NCI-H510A (cell line): Measurements from ENCODE around the gene UBE2Z.

Source experiments
- DNase-seq: peaks from one replicate; lab custom pipeline; 2025; lab: John Stamatoyannopoulos, UW

Gene UBE2Z

GRCh38 chr17:48960834-48961515 lies 52.8 kb downstream of the UBE2Z start:
- no peak for DNase-seq

GRCh38 chr17:48961516-48962233 lies 53.5 kb downstream of the UBE2Z start:
- no peak for DNase-seq

GRCh38 chr17:48970224-48970623 lies 62.0 kb downstream of the UBE2Z start:
- peak; percentile 8 for DNase-seq

- no peak for DNase-seq
These were observed 62.9 kb downstream of the UBE2Z start for GRCh38 chr17:48970865-48971687.

GRCh38 chr17:48972749-48973097 lies 64.5 kb downstream of the UBE2Z start:
- no peak for DNase-seq

- no peak for DNase-seq
These were observed 65.6 kb downstream of the UBE2Z start for GRCh38 chr17:48973806-48974205.
